Effector CD4-positive, alpha-beta T cell (primary cell): ENCODE data around the gene MAD1L1.
A peak's percentile ranks its signal among the peaks of the same experiment; 100 is the strongest.
"Not testable (repeated sequence)": the region's sequence is repeated elsewhere in the genome, so short reads cannot be mapped to it uniquely, and the experiment has no call there.

Experiments
- DNase-seq: peaks from one replicate; pipeline ENCODE4 v3.0.0-alpha.2; 2020

MAD1L1 gene

DNA sequence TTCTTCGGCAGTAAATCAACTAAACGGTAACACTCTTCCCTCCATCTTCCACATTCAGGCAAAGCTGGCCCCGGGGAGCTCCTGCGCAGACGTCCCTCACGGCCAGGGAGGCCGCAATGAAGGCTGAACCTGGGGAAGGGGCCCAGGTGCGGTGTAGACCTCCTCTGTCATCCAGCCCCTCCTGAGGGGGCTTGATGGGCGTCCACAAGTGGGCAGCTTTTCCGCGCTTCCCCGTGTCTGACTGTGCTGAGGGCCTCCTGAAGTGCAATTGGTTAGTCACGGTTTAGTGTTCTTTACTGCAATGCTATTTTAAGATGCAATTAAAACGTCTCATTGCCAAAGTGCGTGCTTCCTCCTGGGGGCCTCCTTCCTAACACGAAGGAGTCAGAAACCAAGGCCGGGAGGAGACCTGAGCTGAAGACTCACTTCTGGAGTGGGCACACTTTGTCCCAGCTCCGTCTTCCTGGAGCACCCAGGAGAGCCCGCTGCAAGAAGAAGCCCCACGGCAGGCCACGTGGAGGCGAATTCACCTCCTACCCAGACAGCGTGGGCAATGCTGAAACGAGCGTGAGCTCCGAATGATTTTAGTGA, 389.4 kb downstream of the MAD1L1 start:
- no peak for DNase-seq

DNA sequence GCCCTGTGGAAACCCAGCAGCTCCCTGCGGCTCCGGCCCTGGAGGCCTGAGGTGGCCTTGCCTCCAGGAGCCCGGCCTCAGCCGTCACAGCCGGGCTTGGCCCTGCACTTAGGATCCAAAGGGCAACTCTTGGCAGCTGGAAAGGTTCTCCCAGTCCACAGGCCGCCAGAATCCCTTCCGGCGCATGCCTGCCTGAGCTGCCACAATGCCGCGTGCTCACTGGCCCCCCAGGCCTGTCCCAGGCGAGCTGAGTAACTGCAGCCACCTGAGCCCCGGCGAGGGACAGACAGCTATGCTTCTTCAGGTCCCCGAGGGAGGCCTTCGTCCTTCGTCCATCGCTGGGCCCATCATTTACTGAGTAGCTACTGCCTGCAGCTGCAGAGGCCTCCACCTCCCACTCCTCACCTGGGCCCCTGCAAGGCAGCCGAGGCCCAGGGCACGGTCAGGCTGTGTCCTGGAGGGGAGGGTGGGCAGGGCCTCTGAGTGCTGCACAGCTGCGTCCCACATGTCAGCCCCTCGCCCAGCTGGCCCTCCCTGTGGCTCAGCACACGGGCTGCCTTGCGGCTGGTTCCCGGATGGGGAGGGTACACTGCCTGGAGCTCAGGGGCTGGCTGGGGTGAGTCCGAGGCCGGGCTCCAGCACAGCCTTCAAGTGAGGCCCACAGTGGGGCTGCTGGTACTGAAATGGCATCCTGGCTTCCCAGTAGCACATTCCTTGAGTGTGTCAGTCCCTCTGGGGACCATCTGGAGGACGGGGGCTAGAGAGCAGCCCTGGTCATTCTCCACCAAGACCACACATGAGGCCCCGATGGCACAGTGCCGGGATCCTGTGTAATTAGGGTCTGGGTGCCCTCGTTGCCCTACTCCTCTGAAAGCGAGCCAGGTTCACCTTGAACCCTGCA, 390.2 kb downstream of the MAD1L1 start:
- no peak for DNase-seq

DNA sequence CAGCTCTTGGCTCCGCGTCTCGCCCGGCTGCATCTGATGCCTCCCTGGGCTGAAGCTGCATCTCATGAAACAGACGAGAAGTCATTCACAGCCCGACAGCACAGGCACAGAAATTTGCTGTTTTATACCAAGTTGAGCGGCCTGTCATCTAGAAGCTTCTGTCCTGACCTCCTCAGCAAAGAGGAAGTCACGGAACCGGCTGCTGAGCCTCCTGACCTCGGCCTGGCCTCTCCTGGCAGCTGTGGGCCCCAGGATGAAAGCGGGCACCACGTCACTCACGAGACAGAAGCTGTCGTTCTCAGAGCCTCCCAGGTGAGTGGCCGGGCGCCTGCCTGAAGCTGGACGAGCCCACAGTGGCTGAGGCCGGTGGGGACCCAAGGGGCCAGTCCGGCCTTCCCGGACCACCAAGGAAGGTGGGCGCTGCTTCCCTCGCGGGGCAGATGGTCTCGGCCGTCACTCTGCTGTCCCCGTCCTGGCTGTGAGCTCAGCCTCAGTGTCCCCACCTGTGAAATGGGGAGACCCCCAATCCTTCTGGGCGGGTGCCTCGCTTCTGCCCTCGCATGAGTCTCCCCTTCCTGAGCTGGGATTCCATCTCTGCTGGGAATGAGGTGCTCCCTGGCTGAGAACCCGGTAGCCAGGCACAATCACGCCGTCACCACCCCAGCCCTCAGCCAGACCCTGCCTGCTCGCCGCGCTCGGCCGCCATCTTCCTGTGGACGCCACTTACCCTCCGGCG, 391.3 kb downstream of the MAD1L1 start:
- not testable (repeated sequence) for DNase-seq

DNA sequence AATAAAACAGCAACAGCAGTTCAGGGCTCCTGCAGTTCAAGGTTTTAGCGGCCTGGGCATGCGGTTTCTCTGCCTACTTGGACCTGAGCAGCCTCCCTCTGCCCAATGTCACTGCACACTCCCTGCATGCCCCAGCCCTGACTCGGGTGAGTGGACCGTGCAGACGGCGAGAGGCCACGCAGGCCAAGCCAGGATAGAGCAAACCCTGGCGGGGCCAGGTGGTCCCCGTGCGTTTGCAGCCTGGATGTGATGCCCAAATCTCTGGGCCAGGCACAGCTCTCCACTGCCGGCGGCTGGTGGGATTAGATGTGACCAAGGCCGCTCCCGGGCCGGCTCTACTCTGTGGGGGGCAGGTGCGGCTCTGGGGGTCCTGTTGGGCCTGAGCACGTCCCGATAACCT, 392.0 kb downstream of the MAD1L1 start:
- DNase-seq = not testable (repeated sequence)

DNA sequence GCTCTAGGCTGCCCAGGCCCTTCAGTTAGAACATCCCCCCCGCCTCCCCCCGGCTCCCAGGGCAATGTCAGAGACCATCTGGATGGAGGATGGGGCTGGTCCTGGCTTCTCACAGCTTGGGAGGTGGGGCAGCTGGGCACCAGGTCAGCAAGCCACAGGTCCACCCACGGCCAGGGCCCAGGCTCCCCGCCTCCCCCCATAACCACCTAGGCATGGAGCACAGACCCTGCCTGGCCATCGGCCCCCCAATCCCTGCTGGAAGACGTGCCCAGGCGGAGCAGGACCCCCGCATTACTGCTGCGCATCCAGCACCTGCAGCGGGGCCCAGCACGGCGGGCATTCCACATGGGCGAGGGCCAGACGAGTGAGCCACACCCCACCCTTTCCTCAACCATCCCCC, 393.0 kb downstream of the MAD1L1 start:
- no peak for DNase-seq

DNA sequence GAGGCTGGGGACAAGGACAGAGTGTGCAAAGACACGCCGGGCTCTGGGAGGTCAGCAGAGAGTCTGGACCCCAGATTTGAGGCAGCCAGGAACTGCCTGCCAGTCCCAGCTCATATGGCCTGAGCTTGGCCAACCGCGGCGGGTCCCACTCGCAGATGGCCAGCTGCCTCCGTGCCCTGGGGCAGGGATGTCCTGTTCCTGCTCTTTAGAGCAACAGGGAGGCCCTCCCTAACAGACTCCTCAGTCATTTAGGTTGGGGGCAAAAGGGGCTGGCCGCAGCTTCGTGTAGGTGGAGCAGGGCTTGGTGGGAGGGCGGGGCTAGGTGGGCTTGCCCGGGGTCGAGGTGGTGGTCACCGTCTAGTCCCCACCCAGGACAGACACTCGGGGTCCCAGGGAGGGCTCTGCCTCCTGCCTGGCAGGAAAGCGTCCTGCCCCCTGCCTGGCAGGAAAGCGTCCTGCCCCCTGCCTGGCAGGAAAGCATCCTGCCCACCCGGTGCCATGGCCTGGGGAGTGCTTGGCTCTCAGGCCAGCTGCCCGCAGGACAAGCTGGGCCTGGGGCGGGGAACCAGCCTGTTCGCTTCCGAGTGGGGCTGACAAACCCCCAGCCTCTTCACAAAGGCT, 393.7 kb downstream of the MAD1L1 start:
- DNase-seq = not testable (repeated sequence)

DNA sequence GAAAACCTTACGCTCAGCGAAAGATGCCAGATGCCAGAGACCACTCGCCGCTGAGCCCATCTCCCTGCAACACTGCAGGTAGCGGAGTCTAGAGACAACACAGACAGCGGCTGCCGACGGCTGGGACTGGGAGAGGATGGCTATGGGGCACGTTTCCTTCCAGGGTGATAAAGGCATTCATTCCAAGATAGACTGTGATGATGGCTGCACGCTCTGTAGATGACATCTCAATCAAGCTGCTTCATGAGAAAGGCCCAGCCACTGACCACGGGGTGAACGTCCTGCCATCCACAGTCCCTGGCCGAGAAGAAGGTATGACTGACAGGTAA, 394.2 kb downstream of the MAD1L1 start:
- DNase-seq = not testable (repeated sequence)

DNA sequence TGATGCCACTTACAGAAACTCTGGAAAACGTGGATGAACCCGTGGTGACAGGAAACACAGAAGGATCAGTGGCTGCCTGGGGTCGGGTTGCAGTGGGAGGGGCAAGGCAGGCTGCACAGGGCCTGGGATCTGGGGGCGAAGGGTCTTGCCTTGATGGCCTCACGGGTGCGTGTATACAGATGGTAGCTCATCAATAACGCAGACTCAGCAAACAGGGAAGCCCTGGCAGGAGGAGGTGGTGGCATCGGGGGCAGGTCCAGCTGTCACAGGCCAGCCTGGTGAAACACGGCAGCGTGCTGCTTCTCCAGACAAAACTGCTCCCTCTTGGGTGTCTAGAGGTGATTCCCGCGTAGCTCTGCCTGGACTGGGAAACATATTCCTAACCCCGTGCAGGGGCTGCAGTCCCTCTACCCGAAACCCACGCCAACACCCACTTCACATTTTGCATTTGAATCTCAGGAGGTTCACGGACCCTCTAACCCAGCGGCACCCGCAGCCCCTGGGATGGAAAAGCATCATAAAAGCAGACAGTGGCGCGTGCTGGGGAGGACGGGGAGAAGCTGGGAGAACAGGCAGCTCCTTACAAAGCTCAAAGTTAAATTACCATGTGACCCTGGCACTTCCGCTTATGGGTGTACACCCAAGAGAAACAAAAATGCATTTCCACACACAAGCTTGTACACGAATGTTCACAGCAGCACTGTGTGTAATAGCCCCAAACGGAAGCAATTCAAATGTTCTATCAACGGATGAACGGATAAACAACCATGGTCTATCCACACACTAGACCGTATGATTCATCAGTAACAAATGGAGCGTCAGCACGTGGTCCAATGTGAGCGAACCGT, 394.8 kb downstream of the MAD1L1 start:
- DNase-seq = not testable (repeated sequence)

DNA sequence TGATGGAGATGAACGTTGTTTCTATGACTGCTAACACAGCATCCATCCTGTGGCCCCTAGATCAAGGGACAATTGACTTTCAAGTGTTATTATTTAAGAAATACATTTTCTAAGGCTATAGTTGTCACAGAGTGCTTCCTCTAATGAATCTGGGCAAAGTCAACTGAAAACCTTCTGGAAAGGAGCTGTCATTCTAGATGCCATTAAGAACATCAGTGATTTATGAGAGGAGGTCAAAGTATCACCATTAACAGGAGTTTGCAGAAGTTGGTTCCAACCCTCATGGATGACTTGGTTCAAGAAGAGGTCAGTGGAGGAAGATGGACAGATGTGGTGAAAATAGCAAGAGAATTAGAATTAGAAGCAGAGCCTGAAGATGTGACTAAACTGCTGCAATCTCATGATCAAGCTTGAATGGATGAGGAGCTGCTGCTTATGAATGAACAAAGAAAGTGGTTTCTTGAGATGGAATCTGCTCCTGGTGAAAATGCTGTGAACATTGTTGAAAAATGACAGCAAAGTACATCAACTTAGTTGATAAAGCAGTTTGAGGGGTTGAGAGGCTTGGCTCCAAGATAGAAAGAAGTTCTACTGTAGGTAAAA, 400.7 kb downstream of the MAD1L1 start:
- not testable (repeated sequence) for DNase-seq

DNA sequence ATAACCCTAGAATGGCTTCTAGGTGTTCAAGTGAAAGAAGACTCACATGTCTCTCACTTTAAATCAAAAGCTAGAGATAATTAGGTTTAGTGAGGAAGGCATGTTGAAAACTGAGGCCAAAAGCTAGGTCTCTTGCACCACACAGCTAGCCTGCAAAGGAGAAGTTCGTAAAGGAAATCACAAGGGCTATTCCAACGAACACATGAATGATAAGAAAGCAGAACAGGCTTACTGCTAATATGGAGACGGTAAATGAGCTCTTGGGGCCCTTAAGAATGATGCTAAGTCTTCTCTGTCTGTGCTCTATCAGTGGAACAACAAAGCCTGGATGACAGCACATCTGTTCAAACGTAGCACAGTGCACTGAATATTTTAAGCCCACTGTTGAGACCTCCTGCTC, 401.3 kb downstream of the MAD1L1 start:
- DNase-seq = not testable (repeated sequence)

DNA sequence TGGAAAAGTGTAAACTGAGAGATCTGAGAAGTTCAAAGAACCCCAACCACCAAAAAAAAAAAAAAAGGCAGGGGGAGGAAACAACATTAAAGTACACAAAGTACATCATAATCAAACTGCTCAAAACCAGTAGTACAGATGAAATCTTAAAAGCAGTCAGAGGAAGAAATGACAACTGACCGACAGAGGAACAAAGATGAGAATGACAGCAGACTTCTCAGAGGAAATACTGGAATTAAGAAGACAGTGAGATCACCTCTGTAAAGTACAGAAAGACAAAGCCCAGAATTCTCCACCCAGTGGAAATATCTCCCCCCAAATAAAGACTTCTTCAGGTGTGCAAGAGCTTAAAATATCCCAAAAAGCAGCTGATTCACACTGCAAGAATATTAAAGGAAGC, 403.1 kb downstream of the MAD1L1 start:
- not testable (repeated sequence) for DNase-seq

DNA sequence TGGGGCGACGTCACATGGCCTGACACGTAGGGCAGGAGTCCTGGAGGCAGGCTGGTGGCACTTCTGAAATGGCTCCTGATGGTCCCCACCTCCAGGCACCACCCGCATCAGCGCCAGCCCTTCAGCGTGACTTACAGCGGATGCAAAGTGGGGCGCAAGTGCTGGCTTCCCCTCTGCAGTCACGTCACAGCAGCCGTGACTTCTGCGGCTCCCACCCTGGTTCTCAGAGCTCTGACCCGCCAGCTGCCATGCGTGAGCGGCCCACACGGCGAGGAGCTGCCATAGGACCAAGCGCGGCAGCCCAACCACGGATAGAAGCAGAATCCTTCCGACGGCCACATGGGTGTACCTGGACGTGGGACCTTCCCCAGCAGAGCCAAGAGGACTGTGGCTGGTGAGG, 403.6 kb downstream of the MAD1L1 start:
- DNase-seq = peak; percentile 1

DNA sequence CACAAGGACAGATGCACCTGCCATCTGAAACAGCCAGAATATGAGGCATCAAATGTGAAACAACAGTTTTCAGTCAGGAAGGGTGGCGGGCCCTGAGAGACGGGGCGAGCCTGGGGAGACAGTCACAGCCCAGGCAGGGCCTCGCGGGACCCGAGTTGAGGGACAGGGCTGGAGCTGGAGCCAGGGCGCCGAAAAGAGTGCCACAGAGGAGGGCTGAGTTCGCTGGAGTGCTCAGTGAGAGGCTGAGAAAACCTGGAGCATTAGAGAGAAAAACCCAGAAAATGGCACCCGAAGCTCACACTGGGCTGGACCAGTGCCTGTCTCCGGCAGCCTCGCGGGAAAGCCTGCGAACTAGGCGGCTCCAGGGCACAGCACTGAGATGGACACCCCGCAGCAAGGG, 404.6 kb downstream of the MAD1L1 start:
- DNase-seq = not testable (repeated sequence)

DNA sequence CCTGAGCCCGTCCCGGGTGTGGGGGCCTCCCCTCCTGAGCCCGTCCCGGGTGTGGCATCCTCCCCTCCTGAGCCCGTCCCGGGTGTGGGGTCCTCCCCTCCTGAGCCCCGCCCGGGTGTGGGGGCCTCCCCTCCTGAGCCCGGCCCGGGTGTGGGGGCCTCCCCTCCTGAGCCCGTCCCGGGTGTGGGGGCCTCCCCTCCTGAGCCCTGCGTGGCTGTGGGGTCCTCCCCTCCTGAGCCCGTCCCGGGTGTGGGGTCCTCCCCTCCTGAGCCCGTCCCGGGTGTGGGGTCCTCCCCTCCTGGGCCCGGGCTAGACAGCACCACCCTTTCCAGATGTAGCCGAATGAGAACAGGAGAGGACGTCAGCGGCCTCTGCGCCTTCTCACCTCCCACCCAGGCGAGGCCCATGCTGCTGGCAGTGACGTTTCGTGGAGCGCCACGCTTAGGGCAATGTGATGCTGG, 405.2 kb downstream of the MAD1L1 start:
- DNase-seq = not testable (repeated sequence)

DNA sequence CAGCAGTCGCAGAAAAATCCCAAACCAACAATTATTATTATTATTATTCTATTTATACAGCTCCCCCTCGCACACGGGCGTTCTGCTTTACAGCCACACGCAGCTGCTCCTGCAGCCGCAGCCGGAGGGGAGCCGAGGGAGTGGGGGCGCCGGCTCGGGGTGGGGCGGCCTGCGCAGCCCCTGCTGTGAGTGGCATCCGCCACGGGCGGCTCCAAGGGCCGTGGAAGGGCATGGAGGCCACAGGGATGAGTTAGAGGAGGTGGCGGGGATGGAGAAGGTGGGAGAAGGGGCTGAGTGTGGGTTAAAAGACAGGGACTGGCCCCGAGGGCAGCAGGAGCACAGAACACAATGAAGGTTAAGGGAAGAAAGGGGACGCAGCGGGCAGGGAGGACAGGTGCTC, 405.8 kb downstream of the MAD1L1 start:
- not testable (repeated sequence) for DNase-seq

DNA sequence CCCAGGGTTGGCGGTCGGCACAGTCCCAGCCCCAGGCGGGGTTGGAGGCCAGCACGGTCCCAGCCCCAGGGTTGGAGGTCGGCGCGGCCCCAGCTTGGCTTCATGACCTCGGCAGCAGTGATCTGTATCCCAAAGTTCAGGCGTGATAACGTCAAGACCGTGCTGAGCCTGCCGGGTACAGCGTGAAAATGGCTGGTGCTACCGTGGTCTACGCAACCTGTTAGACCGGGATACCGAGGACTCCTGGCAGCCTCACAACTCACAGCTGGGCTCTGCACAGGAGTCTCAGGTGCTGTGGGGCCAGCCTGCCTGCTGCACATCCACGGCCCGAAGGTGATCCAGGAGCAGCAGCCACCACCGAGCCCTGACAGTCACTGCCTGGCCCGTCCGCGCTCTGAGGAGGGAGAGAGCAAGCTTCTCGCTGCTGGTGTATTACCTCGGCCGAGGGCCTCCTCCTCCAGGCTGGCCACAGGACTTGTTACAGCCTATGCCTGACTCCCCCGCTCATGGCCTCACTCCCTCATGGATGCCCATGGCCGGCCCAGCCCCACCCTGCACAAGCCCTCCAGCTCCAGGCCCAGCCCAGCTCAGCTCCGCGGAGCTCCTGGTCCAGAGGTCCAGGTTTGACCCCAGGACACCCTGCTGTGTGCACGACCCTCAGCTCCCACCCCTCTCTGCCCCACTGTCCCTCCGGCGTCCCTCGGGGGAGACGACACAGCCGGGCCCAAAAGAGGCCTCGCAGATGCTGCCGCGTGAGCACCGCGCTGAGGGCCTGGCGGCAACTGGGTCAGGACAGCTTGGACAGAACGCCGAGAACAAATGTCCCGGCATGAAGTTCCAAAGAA, 406.6 kb downstream of the MAD1L1 start:
- DNase-seq = no peak

DNA sequence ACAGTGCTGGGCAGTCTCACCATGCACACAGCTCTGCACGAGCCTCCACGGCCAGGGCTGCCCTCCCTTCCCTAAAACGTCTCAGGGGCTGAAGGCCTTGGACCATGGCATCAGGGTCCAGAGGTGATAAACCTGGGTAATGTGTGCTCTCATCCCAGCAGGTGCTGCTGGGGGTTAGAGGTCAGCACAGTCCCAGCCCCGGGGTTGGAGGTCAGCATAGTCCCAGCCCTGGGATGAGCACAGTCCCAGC, 407.2 kb downstream of the MAD1L1 start:
- not testable (repeated sequence) for DNase-seq

DNA sequence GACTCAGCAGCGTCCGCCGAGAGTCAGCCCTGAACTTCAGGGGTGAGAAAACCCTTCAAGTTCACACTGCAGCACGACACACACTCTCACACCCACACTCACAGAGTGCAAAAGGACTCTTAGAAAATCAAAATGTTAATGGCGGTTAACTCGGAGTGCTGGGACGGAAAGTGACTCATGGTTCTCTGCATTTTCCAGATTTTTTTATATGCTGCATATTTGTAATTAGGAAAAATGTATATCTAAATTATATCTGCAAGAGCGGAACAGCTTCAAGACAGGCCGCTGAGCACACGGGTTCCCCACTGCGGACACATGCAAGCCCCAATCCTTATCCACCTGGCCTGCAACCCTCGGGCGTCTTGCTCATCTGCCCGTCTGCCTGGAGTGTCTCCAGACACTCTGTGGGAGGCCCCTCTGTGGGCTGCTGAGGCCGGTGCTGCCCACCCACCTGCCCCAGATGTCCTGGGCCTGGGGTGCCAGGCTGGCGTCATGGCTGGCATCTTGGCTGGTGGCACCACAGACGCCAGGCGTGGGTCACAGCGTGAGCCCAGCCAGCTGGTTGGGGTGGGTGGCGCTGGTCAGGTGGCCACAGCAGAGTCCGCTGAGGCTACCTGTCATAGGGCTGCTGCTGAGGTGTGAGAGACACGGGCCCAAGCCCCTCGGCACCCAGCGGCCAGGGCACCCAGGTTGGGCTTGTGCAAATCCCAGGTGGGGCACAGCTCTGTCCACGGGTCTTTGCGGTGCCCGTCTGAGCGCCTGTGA, 407.7 kb downstream of the MAD1L1 start:
- DNase-seq = not testable (repeated sequence)

DNA sequence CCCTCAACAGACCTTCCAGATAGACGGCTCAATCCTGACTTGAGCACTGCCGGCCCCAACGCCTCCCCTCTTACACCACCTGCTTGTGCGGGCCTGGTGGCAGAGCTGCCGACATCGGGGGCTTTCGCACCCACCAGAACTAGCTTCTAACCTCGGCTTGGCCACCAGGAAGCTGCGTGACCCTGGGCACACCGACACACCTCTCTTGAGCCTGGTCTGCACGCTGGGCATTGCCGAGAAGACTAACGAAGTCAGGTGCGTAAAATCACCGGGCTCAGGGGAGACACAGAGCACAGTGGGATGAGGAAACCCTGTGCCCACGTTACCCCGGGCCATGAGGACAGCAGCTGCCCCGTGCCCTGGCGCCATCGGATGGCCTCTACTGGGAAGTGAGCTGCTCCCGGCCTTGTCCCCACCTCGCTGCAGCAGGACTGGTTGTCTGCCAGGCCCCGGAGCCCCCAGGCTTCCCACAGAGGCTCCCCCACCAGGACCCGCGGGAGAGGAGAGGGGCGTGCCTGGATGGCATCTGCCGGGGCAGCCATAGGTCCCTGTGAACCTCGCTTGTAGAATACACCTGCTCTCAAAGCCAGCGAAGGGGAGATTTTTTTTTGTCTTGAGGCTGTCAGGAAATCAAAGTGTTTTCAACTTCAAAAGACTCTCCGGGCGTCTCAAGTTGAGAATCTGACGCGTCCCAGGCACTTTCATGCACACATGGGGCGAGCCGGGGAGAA, 408.4 kb downstream of the MAD1L1 start:
- DNase-seq = peak; percentile 28
